Nephron (organoid): ENCODE data around the gene RP9.

ENCODE experiments used
- H3K27ac Mint-ChIP-seq, 3 experiments: 2 replicates each; pipeline ENCODE4 v1.8.0; 2020; ENCODE audit warnings: mixed read lengths in 3 of 3, mild to moderate bottlenecking in 2 of 3, moderate library complexity in 1 of 3
- H3K27me3 Mint-ChIP-seq: 2 replicates; pipeline ENCODE4 v1.8.0; 2021; ENCODE audit warnings: low read depth, mild to moderate bottlenecking, moderate library complexity, mixed read lengths
- H3K36me3 Mint-ChIP-seq: 2 replicates; pipeline ENCODE4 v1.8.0; 2020; ENCODE audit warnings: low read depth, mixed read lengths
- H3K4me1 Mint-ChIP-seq: 2 replicates; pipeline ENCODE4 v1.8.0; 2020; ENCODE audit warnings: mixed read lengths
- H3K4me3 Mint-ChIP-seq, 3 experiments: 2 replicates each; pipeline ENCODE4 v1.8.0; 2020; ENCODE audit warnings: mild to moderate bottlenecking in 3 of 3, mixed read lengths in 3 of 3, moderate library complexity in 2 of 3
- H3K9me3 Mint-ChIP-seq: 2 replicates; pipeline ENCODE4 v1.8.0; 2020; ENCODE audit warnings: mixed read lengths
- CTCF ChIP-seq, 3 experiments: fragments of 200-600 bp; sonication (generic); IDR thresholded peaks; one replicate each; pipeline ENCODE4 v1.5.0; 2021; ENCODE audit warnings: antibody characterized with exemption in 3 of 3; ENCODE audit not compliant: unreplicated experiment in 3 of 3

Gene RP9

GRCh38 chr7:33109005-33109757, at the start of gene RP9:
RP9 (minus strand) TSS chr7:33109404; CDS start chr7:33109372, 32 bp downstream.
- Mint-ChIP-seq H3K4me1 (peaks cover 23% of the 10 kb centered on the region), H3K9me3 (no peaks in the 10 kb centered on the region), H3K27ac (peak within 1 kb of the TSS; percentile 63 to 92 (median 92)), H3K4me3 (peak within 1 kb of the TSS; percentile 93 to 95 (median 95)), H3K27me3 (peaks cover 5% of the 10 kb centered on the region), H3K36me3 (no peaks in the 10 kb centered on the region)
- peak; percentile 56 to 64 (median 62) for TF ChIP-seq CTCF (IDR thresholded peaks at IDR 0.05; ENCODE audit: unreplicated experiment in 3 of 3)

GRCh38 chr7:33157781-33158180, 48.6 kb upstream of the RP9 start:
- H3K4me3 Mint-ChIP-seq, result no peak overlapping the region
- H3K9me3 Mint-ChIP-seq, result peaks cover 8% of the 10 kb centered on the region
- H3K36me3 Mint-ChIP-seq, result peaks cover 39% of the 10 kb centered on the region
- H3K27me3 Mint-ChIP-seq, result no peaks in the 10 kb centered on the region
- peaks cover 8% of the 10 kb centered on the region for H3K4me1 Mint-ChIP-seq
- no peak for TF ChIP-seq CTCF (IDR thresholded peaks at IDR 0.05; ENCODE audit: unreplicated experiment in 3 of 3)
- peak overlapping the region in 2 of 3 experiments; percentile 41 to 46 for H3K27ac Mint-ChIP-seq

GRCh38 chr7:33157311-33157710, 48.1 kb upstream of the RP9 start:
- Mint-ChIP-seq H3K9me3 (peaks cover 7% of the 10 kb centered on the region), H3K4me1 (peaks cover 8% of the 10 kb centered on the region), H3K27ac (peak overlapping the region; percentile 26 to 46 (median 41)), H3K27me3 (no peaks in the 10 kb centered on the region), H3K36me3 (peaks cover 34% of the 10 kb centered on the region), H3K4me3 (no peak overlapping the region)
- no peak for TF ChIP-seq CTCF (IDR thresholded peaks at IDR 0.05; ENCODE audit: unreplicated experiment in 3 of 3)

GRCh38 chr7:33156441-33156840, 47.2 kb upstream of the RP9 start:
- H3K4me3 Mint-ChIP-seq, result no peak overlapping the region
- H3K9me3 Mint-ChIP-seq, result no peaks in the 10 kb centered on the region
- H3K27ac Mint-ChIP-seq, result no peak overlapping the region
- peaks cover 8% of the 10 kb centered on the region for H3K4me1 Mint-ChIP-seq
- no peaks in the 10 kb centered on the region for H3K27me3 Mint-ChIP-seq
- no peak for TF ChIP-seq CTCF (IDR thresholded peaks at IDR 0.05; ENCODE audit: unreplicated experiment in 3 of 3)
- peaks cover 26% of the 10 kb centered on the region for H3K36me3 Mint-ChIP-seq

GRCh38 chr7:33155811-33156210, 46.6 kb upstream of the RP9 start:
- Mint-ChIP-seq H3K9me3 (no peaks in the 10 kb centered on the region), H3K4me3 (no peak overlapping the region), H3K4me1 (peaks cover 9% of the 10 kb centered on the region), H3K27me3 (no peaks in the 10 kb centered on the region), H3K36me3 (peaks cover 26% of the 10 kb centered on the region), H3K27ac (no peak overlapping the region)
- no peak for TF ChIP-seq CTCF (IDR thresholded peaks at IDR 0.05; ENCODE audit: unreplicated experiment in 3 of 3)

GRCh38 chr7:33152087-33152486, 42.9 kb upstream of the RP9 start:
- no peak for TF ChIP-seq CTCF (IDR thresholded peaks at IDR 0.05; ENCODE audit: unreplicated experiment in 3 of 3)
- Mint-ChIP-seq H3K9me3 (no peaks in the 10 kb centered on the region), H3K4me1 (peaks cover 25% of the 10 kb centered on the region), H3K4me3 (no peak overlapping the region), H3K27me3 (no peaks in the 10 kb centered on the region), H3K36me3 (peaks cover 16% of the 10 kb centered on the region), H3K27ac (no peak overlapping the region)
